Activated T-helper 1 cell treated with anti-CD3 and anti-CD28 coated beads, Interleukin-2, amount 50 U/mL, for 16 hours (primary cell): Measurements from ENCODE around the gene ZNF830.
"Not testable (repeated sequence)": the region's sequence is repeated elsewhere in the genome, so short reads cannot be mapped to it uniquely, and the experiment has no call there.

Experiments used
- DNase-seq, 2 donors: peaks; one replicate each; pipeline ENCODE4 v3.0.0-alpha.2; 2020; ENCODE audit warnings: low read depth in 1 of 2, low spot score in 1 of 2

The ZNF830 gene

GRCh38 chr17:34990921-34991365 is 29.6 kb downstream of the ZNF830 start:
- no peak for DNase-seq

- DNase-seq, result no peak
Observed at GRCh38 chr17:34991606-34992005, 30.3 kb downstream of the ZNF830 start.

- no peak for DNase-seq
Observed at GRCh38 chr17:34993031-34993430, 31.7 kb downstream of the ZNF830 start.

- no peak for DNase-seq
Observed at GRCh38 chr17:34996422-34997285, 35.3 kb downstream of the ZNF830 start.

GRCh38 chr17:34997355-34997862 is 36.1 kb downstream of the ZNF830 start:
- DNase-seq, result no peak

GRCh38 chr17:34998205-34998604 is 36.9 kb downstream of the ZNF830 start:
- DNase-seq, result peak; percentile 60 to 61

GRCh38 chr17:34999456-34999855 is 38.1 kb downstream of the ZNF830 start:
- no peak for DNase-seq

GRCh38 chr17:35000965-35001364 is 39.6 kb downstream of the ZNF830 start:
- DNase-seq, result not testable (repeated sequence)

GRCh38 chr17:35001549-35001948 is 40.2 kb downstream of the ZNF830 start:
- DNase-seq, result no peak

GRCh38 chr17:35002876-35003551 is 41.7 kb downstream of the ZNF830 start:
- no peak for DNase-seq

GRCh38 chr17:35003778-35004177 is 42.4 kb downstream of the ZNF830 start:
- DNase-seq, result no peak

GRCh38 chr17:35006345-35006744 is 45.0 kb downstream of the ZNF830 start:
- no peak for DNase-seq

GRCh38 chr17:35006961-35007360 is 45.6 kb downstream of the ZNF830 start:
- no peak for DNase-seq

GRCh38 chr17:35010093-35010492 is 48.8 kb downstream of the ZNF830 start:
- no peak for DNase-seq

GRCh38 chr17:35011671-35012216 is 50.4 kb downstream of the ZNF830 start:
- no peak for DNase-seq
